ENCODE results near the gene RAB40C. TPM values are rescaled to one million over a fixed set of nuclear protein-coding genes. Genes with fewer than 3 reads are reported as not detected.

RAB40C gene
- total RNA-seq, 3 donors from 2014 or later: 17.6 to 29.1 (median 20.6) TPM

- Histone ChIP-seq H3K4me1 (no peaks in the 10 kb centered on the region), H3K27ac (no peak overlapping the region), H3K36me3 (no peaks in the 10 kb centered on the region), H3K9me3 (no peaks in the 10 kb centered on the region), H3K27me3 (no peaks in the 10 kb centered on the region), H3K4me3 (no peak overlapping the region)
- DNase-seq (ENCODE audit: low spot score in 2 of 2): no peak
- TF ChIP-seq CTCF (IDR thresholded peaks at IDR 0.05) (no peak), POLR2A (IDR thresholded peaks at IDR 0.05) (no peak), POLR2AphosphoS5 (IDR thresholded peaks at IDR 0.05) (no peak)
- intact Hi-C loops (cut with DNase I; ENCODE audit: low total_unique reads): no loop called here
These were observed 14.1 kb downstream of the RAB40C start for GRCh38 chr16:603933-604332.

- Histone ChIP-seq H3K27me3 (no peaks in the 10 kb centered on the region), H3K27ac (no peak overlapping the region), H3K36me3 (no peaks in the 10 kb centered on the region), H3K4me1 (no peaks in the 10 kb centered on the region), H3K9me3 (no peaks in the 10 kb centered on the region), H3K4me3 (no peak overlapping the region)
- no peak for DNase-seq (ENCODE audit: low spot score in 2 of 2)
- TF ChIP-seq CTCF (IDR thresholded peaks at IDR 0.05) (no peak), POLR2AphosphoS5 (IDR thresholded peaks at IDR 0.05) (no peak), POLR2A (IDR thresholded peaks at IDR 0.05) (no peak)
- intact Hi-C loops (cut with DNase I; ENCODE audit: low total_unique reads): no loop called here
These were observed 16.9 kb downstream of the RAB40C start for GRCh38 chr16:606656-607307.

DNA sequence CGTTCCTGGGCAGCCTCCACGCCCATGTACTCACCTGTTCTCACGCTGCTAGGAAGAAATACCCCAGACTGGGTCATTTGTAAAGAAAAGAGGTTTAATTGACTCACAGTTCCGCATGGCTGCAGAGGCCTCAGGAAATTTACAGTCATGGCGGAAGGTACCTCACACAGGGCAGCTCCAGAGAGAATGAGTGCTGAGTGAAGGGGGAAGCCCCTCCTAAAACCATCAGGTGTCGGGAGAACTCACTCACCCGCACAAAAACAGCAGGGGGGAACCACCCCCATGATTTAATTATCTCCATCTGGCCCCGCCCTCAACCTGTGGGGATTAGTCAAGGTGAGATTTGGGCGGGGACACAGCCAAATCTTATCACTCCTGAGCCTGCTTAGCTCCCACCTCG is 18.2 kb downstream of the RAB40C start:
- no peaks in the 10 kb centered on the region for H3K9me3 ChIP-seq
- H3K27ac ChIP-seq: no peak overlapping the region
- H3K4me1 ChIP-seq: no peaks in the 10 kb centered on the region
- DNase-seq (ENCODE audit: low spot score in 2 of 2): no peak
- H3K36me3 ChIP-seq: no peaks in the 10 kb centered on the region
- TF ChIP-seq POLR2AphosphoS5 (IDR thresholded peaks at IDR 0.05): no peak
- TF ChIP-seq CTCF (IDR thresholded peaks at IDR 0.05): no peak
- TF ChIP-seq POLR2A (IDR thresholded peaks at IDR 0.05): no peak
- intact Hi-C loops (cut with DNase I; ENCODE audit: low total_unique reads): no loop called here
- no peaks in the 10 kb centered on the region for H3K27me3 ChIP-seq
- no peak overlapping the region for H3K4me3 ChIP-seq

- Histone ChIP-seq H3K4me1 (no peaks in the 10 kb centered on the region), H3K9me3 (no peaks in the 10 kb centered on the region), H3K27me3 (no peaks in the 10 kb centered on the region), H3K36me3 (no peaks in the 10 kb centered on the region), H3K4me3 (no peak overlapping the region), H3K27ac (no peak overlapping the region)
- intact Hi-C loops (cut with DNase I; ENCODE audit: low total_unique reads): no loop called here
- DNase-seq (ENCODE audit: low spot score in 2 of 2): no peak
- no peak for TF ChIP-seq POLR2A (IDR thresholded peaks at IDR 0.05)
- TF ChIP-seq CTCF (IDR thresholded peaks at IDR 0.05): no peak
- TF ChIP-seq POLR2AphosphoS5 (IDR thresholded peaks at IDR 0.05): no peak
These were observed 19.4 kb downstream of the RAB40C start for GRCh38 chr16:609316-609715.

- Histone ChIP-seq H3K9me3 (no peaks in the 10 kb centered on the region), H3K36me3 (no peaks in the 10 kb centered on the region), H3K4me3 (no peak overlapping the region), H3K27ac (peak overlapping the region in 1 of 2 donors; percentile 13), H3K27me3 (no peaks in the 10 kb centered on the region), H3K4me1 (no peaks in the 10 kb centered on the region)
- intact Hi-C loops (cut with DNase I; ENCODE audit: low total_unique reads): no loop called here
- TF ChIP-seq POLR2AphosphoS5 (IDR thresholded peaks at IDR 0.05): no peak
- TF ChIP-seq POLR2A (IDR thresholded peaks at IDR 0.05): no peak
- no peak for DNase-seq (ENCODE audit: low spot score in 2 of 2)
These were observed 20.1 kb downstream of the RAB40C start for GRCh38 chr16:609984-610383.
